ENCODE measurements around the gene MIEF1.
"Not testable (repeated sequence)": the region's sequence is repeated elsewhere in the genome, so short reads cannot be mapped to it uniquely, and the experiment has no call there.

MIEF1 gene

DNA sequence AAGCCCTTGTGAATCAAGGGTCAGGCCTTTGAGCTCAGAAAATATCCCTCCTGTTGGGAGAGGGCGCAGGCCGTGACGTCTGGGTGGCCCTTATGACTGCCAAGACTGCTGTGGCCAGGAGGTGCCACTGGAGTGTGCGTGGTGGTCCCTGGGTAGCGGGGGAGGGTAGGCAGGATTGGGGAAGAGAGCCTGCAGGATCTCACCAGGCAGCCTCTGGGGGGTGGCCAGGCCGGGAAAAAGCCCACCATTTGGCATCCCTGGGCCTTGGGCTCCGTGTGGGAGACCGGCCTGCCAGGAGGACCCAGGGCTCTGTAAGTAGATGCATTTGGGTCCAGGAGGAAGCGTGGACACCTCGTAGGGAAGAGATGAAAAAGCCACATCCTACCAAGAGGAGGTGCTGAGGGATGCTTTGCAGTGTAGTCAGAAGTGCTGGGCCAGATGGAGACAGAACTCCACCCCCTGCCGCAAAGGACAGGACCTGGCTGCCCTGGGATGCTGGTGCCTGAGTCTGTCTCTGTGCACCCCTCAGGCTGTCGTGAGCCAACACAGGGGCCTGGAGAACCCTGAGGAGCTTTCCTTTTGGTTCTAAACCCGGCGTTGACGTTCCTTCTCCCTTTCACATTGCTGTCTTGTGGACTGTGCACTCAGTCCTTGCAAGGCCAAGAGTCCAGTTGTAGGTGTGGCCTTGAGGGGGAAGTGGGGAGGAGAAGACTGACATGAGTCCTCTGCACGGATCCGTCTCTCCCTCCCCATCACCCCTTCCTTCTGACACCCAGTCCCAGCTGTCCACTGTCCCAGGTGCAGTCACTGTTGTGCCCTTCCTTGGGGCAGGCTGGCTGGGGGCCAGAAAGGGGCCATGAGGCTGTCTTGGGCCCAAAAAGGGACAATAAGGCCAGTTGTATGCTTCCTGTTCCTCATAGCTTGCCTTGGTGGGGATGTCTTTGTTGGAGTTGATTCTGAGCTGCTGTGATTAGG, 12.7 kb upstream of the MIEF1 start:
- DNase-seq (ENCODE audit: low spot score): no peak

DNA sequence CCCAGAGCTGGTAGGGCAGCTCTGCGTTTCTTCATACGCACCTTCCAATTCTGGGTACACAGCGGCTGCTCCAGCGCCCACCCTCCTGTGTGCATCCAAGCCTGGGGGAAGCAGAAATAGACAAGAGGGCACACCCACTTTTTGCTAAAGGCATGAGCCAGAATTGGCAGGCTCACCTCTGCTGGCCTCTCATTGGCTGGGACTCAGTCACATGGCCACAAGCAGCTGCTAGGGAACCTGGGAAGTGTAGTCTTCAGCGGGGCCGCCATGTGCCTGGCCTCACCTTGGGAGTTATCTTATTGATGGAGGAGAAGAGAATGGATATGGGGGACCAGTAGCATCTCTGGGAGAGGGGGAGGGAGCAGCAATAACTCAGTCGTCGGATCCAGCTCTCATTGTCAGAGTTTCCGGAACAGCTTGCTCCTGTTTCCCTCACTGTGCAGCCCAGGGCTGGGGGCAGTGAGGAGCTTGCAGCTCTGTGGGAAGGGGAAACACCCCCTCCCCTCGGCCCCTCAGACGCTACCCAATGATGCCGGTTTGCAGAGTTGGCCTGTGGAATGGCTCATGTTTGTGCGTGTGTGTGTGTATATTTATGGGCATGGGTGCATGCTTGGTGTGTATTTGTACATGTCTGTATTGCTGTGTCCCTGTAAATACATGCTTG, 11.8 kb upstream of the MIEF1 start:
- peak; percentile 66 for DNase-seq (ENCODE audit: low spot score)

DNA sequence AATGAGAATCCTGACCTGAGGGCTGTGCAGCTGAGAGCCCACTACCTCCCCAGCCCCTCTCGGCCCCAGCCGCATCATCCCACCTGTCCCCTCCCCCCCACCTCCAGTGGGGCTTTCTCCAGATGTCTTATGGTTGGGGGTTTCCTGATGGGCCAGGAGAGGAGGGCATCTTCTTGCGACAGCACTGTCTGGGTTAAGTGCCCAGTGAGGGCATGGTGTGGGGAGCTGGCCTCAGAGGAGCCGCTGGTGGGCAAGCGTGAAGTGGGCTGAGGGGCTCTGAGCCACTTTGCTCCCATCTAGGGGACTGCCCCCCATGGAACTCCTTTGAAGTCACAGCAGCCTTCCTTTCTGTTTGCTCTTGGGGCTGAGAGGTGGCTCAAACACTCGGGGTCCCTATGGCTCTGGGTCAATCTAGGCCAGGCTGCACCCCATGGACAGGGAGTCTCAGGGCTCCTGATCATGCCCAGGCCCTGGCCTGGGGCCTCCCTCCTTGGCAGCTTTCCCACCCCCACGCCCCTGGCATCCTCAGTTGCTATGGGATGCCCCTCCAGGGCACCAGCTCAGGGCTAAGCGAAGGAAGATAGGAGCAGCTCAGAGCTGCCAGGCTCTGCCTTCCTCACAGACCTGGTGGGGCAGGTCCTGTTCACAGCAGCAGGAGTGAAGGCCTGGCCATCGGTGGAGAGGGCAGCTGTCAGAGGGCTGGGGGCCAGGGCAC, 11.0 kb upstream of the MIEF1 start:
- no peak for DNase-seq (ENCODE audit: low spot score)

DNA sequence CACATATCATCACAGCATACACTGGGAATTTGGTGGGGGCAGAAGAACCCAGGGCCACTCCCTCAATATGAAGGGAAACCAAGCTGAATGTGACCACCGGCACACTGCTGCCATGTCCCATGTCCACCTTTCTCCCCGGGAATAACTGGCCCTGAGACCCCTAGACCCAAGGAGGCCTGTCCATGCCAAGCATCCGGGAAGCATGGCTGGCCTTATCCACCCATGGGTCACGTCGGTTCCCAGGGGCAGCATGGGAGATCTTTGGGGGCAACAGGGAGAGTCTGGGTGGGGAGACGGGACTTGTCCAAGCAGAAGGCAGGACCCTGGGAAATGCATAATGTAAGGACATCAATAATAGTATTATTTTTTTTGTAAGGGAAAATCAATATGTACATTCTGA, 10.4 kb upstream of the MIEF1 start:
- DNase-seq (ENCODE audit: low spot score): no peak

DNA sequence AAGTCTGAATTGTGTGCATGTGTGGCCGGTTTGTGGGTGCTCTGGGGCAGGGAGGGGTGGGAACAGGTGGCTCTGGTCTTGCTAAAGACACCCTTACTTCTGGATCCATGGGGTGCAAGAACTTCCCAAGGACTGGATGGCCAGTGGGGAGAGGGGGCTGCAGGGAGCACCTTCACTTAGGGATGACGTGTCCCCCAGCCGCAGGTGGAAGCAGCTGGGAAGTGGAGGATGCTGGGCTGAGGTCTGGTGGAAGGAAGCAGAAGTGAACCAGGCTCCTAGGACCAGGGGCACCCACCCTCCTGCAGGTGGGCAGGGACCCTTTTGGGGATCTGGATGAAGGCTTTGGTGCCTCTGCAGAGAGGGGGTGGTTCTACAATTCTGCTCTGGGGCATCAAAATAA, 9.9 kb upstream of the MIEF1 start:
- DNase-seq (ENCODE audit: low spot score): no peak

DNA sequence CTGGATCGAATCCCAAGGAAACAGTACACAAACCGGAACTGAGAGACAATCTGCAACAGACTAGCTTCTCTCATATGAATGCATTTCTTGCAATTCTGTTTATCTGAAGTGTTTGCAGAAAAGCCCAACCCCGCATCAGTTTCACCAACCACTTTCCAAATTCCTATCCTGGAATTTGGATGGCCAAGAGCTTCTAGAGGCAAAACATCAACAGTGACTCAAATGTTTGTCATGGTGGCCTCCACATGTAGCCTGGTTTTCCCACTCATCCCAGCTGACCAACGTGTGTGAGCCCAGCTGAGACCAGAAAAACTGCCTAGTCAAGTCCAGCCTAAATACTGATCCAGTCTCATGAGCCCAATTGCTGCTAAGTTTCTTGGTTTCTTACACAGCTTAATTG, 8.3 kb upstream of the MIEF1 start:
- DNase-seq (ENCODE audit: low spot score): no peak

DNA sequence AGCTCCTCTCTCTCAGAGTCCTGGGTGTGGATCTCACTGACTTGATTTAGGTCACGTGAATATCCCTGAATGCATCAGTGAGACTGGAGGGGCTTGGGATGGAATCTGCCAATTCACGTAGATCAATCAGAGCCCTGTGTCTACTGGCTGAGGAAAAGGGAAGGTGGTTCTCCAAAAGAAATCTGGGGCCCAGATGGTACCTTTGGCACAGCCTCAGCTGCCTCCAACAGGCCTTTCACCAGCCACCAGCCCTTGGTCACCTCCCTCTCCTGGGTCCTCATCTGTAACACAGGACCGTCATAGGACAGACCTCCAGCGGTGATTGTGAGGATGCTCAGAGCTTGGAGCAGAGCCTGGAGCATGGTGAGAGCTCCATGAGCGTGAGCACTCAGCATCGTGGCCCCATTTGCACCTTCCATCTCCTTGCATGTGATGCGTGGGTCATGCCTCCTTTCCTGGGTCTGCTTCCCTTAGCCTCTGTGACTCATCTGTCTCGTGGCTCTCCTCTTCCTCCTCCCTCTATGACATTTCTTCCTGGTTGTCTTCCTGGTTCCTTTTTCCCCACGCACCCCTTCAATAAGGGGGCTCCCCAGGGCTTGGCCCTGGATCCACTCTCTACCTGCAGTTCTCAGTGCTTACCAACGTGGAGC, 7.5 kb upstream of the MIEF1 start:
- no peak for DNase-seq (ENCODE audit: low spot score)

DNA sequence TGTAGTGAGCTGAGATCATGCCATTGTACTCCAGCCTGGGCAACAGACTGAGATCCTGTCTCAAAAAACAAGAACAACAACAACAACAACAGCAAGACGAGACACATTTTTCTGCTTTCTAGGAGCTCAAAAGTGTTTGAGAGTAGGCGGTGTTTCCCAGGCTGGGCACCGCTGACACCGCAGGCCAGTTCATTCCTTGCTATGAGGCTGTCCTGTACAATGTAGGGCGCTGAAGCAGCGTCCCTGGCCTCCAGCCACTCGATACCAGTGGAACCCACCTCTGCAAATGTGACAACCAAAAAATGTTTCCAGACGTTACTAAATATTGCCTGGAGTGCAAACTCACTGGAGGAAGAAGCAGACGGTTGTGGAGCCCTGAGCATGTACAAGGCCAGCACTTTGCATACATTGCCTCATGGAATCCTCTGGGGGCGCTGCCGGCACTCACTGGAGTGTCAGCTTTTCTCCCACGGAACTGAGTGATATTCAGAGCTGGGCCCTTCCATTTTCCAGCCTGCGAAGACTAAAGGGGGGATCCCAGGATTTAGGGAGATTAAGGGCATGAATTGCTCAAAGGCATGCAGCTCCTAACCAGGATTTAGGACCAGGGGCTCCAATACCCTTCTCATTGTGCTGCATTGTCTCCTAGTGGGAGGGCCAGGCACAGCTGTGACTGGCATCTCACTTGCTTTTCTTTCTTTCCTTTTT, 5.8 kb upstream of the MIEF1 start:
- DNase-seq (ENCODE audit: low spot score): peak; percentile 62

DNA sequence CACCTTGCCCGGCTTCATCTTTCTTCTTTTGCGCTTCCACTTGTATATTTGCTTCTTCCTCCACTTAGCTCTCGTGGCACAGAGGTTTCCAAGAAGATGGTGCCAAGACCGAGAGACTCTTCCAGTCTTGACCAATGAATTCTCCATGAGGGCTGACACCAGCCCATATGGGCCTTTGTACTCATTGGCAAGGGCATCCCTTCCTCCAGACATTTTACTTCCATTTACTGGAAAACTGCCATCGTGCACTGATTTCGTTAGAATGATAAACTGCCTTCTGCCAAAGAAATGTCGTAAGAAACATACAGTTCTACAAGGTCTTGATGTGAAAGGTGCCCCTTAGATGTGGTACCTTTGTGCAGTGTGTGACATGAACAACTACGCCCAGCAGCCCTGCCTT, 4.7 kb upstream of the MIEF1 start:
- DNase-seq (ENCODE audit: low spot score): no peak

DNA sequence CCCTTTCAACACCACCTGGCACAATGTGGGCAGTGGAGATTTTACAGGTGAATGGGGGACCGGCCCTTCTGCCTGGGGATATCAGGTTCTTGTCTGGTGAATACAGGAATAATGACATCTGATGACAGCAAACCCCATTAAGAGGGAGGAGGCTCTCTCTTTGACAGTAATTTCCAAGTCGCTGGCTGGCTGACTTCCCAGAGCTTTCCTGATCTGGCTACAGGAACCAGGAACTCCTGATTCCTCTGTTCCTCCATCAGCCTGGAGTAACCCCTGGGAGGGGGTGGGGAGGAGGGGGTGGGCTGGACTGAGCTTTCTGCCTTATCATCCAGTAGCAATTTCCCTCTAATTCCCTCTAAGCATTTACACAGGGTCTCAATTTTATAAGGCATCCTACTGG, 3.7 kb upstream of the MIEF1 start:
- no peak for DNase-seq (ENCODE audit: low spot score)

DNA sequence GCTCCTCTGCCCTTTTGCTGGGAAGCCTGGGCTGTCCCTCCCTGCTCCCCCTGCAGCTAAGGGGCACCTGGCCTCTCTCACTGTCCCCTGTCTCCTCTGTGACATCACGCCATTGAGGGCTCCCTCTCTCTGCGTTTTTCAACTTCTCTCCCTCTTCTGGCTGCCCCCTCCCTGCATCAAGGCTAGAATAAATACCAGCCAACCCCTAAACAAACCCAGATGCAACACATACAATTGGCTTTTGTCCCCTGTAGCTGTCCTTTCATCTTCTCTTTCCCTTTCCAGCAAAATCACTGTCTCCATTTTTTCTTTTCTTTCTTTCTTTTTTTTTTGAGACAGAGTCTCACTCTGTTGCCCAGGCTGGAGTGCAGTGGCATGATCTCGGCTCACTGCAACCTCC, 3.3 kb upstream of the MIEF1 start:
- no peak for DNase-seq (ENCODE audit: low spot score)

DNA sequence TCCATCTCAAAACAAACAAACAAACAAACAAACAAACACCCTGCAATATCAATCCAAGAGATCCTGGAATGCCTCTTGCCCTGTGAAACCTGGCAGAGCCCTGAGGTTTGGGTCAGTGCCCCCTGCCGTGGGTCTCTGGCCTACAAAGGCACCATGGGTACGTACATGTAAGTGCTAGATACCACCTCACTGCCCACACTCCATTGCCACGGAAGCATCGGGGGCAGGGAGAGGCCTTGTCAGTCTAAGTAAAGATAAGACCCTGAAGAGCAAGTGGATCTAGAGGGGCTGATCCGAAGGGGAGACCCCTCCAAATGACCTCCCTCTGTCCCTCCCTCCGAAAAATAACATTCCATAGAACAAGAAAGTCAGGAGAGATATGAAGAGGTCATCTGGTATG, 2.0 kb upstream of the MIEF1 start:
- DNase-seq (ENCODE audit: low spot score): no peak

DNA sequence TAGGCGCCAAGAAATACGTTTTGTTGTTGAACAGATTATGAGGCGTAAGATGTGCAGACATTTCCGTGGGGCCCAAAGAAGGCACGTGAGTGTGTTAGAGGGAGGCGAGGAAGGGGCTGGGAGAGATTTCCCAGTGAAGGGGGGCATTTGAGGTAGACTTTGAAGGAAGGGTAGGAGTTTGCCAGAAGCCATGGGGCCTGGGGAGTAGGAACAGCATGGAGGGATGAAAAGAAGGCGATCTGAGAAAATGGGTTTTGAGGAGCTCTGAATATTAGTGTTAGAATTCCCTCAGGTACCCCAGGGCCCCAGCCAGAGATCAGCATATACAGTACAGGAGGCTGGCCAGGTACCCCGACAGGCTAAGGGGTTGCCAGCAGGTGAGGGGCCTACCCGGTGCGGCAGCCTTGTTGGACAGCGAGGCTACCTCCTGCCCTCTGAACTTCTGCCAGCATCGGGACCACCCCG, 414 bp upstream of the MIEF1 start:
- DNase-seq (ENCODE audit: low spot score): no peak

DNA sequence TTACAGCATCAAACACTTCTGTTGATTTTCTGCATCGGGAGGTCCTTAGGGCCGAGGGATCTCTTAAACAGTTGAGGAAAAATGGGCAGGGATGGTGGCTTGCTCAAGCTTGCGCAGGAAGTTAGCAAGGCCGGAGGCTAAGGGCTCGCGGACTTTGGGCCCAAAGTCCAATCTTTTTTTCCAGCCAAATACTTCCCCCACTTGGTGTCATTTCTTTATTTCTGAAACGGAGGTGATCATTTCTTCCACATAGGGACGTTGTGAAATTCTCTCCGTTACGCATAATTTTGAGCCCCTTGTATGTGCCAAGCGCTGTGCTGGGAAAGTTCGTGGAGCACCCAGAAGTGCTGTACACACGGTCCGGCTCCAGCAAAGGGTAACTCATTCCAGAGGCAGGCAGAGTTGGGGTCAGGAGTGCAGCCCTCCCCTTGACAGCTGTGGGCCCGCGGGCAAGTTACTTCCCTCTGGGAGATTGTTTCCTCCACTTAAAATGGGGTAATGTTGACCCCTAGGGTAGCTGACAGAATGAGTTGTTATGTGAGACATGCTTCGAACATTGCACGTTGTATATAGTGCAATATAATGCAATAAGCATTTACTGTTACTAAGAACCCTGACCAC, 809 bp downstream of the MIEF1 start:
- no peak for DNase-seq (ENCODE audit: low spot score)

DNA sequence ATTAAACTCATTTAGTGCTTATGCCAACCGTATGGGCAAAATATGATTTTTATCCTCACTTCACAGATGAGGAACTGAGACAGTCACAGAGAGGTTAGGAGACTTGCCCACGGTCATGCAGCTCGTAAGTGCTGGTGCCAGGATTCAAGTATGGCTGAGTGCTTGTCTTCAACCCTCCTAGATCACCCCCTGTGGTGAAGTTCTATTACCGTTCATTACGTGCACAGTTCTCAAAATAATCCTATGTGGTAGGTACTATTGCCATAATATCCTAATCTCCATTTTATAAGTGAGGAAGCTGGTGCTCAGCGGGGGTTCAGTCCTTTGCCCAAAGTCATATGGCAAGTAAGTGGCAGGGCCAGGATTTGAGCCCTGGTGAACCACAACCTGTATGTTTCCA, 1.5 kb downstream of the MIEF1 start:
- no peak for DNase-seq (ENCODE audit: low spot score)

DNA sequence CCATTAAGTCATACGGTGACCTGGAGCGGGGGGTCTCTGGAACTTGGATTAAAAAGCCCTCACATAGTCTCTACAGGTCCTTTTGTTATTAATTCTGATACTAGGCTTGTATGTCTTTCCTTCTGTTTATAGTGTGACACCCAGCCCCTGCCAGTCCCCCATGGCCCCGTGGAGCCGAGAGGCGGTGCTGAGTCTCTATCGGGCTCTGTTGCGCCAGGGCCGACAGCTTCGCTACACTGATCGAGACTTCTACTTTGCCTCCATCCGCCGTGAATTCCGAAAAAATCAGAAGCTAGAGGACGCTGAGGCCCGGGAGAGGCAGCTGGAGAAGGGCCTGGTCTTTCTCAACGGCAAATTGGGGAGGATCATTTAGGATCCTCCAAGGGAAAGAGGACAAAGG, 2.0 kb downstream of the MIEF1 start:
- no peak for DNase-seq (ENCODE audit: low spot score)

DNA sequence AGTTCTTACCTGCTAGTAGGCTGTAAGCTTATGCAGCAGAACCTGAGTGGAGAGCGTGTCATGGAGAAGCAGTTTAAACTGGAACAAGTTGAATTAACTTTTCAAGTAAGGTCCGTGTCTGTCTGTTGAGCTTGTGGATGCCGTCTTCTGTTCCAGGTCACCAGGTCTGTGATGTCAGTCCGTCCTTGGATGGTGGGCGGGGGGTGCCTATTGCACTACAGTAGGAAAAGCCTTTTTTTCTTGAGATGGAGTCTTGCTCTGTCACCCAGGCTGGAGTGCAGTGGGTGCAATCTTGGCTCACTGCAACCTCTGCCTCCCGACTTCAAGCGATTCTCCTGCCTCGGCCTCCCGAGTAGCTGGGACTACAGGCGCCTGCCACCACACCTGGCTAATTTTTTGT, 4.9 kb downstream of the MIEF1 start:
- DNase-seq (ENCODE audit: low spot score): not testable (repeated sequence)

DNA sequence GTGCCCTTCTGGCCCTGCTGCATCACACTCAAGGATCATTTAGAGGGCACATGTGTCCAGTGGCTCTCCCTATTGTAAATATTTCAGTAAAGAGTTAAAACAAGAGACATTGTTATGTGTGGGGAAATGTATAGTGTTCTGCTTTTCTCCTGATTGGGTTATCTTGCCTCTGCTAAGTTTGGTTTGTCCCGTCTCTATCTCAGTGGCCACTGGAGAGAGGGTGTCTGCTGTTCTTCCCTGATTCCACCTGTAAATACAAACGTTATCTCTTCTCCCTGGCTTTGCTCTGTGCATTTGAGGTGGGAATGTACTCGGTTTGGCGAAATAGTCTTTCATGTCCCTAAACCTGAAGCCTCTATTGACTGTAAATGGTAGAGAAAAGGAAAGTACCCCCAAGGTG, 6.3 kb downstream of the MIEF1 start:
- no peak for DNase-seq (ENCODE audit: low spot score)

DNA sequence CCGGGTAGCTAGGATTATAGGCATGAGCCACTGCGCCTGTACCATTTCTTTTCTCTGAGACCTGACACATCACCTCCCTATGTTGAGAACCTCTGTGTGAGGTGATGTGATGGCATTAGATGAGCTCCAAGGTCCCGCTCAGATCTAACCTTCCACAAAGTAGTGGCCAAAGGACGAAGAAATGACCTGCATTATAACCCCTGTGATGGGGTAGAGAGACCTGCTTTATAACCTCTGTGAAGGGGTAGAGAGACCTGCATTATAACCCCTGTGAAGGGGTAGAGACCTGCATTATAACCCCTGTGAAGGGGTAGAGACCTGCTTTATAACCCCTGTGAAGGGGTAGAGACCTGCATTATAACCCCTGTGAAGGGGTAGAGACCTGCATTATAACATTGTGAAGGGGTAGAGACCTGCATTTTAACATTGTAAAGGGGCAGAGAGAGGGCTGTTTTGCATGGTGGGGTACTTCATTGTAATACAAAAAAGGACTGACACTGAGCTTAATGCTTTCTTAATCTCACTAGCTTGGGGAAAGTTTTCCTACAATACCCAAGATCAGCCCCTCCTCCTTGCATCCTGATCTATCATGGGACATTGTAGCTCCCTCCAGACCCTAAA, 8.5 kb downstream of the MIEF1 start:
- no peak for DNase-seq (ENCODE audit: low spot score)

DNA sequence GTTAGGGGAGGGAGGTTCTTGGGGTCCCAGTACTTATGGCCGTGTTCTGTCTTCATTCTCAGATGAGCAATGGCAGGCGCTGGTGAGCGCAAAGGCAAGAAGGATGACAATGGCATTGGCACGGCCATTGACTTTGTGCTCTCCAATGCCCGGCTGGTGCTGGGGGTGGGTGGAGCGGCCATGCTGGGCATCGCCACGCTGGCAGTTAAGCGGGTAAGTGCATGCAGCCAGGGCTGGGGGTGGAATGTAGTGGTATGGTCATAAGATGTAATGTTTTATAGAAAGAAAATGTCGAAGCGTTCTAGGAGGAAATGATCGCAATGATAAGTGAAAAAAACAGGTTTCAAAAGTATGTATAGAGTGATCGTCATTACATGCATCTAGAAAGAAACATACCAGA, 9.1 kb downstream of the MIEF1 start:
- no peak for DNase-seq (ENCODE audit: low spot score)

DNA sequence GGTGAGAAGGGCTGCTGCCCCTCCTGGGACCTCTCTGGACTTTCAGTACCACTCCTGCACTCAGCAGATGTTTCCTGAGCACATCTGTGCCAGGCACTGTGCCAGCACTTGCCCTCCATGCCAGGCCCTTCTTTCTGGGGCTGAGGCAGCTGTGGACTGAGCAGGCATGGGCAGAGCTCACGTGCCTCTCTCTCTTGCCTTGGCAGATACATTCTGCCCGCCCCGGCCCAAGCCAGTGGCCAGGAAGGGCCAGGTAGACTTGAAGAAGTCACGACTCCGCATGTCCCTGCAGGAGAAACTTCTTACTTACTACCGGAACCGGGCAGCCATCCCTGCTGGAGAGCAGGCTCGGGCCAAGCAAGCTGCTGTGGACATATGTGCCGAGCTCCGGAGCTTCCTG, 9.9 kb downstream of the MIEF1 start:
- no peak for DNase-seq (ENCODE audit: low spot score)

Measured in SW480 (cell line).